ENCODE measurements around the gene COX10.
A peak's percentile ranks its signal among the peaks of the same experiment; 100 is the strongest.
"Not testable (repeated sequence)": the region's sequence is repeated elsewhere in the genome, so short reads cannot be mapped to it uniquely, and the experiment has no call there.

Gene COX10

DNA sequence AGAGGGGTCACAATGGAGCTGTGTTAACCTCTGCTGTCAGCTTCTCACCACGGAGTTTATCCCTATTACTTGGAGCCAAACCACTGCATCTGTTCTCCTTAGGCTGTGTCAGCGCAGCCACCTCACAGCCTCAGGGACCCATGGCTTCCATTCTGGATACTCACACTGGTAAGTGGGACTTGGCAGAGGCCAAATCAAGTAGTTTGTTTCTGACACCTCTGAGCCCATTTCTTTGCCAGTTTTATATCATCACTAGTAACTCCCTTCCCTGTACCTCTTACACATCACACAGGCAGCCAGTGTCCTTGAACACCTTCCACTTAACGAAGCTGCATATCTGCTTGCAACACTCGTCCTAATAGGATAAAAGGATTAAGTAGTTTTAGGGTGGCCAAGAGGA lies 108.5 kb downstream of the COX10 start:
- DNase-seq (ENCODE audit: low read depth, low spot score): not testable (repeated sequence)

DNA sequence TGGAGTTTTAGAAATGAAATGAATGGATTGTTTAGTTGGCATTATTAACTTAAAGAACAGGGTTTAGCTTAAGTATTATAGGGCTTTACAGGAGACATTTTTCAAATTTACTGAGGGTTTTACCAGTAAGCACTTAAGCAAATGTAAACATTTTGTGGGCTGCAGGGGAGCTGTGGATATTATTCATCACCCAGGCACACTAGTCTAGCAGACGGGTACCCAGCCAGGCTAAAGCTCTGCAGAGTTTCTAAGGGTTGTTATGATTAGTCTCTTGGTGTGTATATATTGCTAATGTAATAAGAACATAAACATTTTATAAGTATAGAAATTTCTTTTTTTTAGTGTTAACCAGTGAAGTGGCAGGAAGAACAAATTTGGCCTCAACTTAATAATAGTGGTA lies 110.6 kb downstream of the COX10 start:
- not testable (repeated sequence) for DNase-seq (ENCODE audit: low read depth, low spot score)

DNA sequence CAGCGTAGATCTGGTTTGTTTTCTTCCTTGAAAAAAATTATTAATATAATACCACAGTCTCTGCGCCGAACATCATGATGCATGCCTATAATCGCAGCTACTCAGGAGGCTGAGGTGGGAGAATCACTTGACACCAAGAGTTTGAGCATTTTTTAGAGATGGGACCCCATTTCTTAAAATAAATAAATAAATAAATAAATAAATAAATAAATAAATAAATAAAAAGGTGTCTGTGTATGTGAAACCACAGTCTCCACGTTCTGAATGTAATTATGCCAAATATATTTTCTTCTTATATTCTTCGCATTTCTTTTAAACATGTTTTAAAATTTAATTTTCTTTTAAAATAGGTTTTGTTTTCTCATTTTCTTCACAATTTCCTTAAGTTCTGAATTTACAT lies 112.8 kb downstream of the COX10 start:
- DNase-seq (ENCODE audit: low read depth, low spot score): not testable (repeated sequence)

DNA sequence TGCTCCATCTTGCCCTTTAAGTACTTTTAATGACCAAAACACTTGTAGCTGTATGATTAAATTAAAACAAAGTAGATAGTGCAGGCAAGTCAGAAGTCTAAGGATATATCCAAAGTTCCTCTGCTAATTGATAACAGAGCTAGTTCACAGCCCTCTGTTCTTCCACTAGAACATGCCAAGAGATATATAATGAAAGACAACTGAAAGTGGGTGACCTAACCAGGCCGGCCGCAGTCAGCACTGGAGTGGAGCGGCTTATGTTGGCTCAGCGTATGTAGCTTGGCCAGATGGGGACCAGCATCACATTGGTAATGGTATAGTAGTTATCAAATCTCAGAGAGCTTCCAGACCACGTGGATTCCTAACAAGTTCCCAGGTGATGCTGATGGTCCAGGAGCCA lies 115.2 kb downstream of the COX10 start:
- not testable (repeated sequence) for DNase-seq (ENCODE audit: low read depth, low spot score)

DNA sequence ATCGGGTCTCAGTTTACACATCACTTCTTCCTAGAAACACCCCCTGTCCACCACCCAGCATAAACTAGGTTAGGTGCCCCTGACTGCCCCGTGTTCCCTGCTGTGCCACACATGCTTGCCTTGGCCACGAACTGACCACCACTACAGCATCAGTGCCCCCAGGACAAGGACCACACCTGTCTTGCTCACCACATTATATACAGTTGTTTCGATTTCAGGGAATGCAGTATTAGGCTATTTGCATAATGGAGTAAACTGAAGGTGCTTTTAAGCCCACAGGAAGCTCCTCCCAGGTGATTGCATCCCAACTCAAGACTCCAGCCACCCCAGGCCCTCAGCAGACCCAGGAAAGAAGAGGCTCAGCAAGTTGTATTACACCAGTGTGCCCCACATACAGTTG lies 117.1 kb downstream of the COX10 start:
- DNase-seq (ENCODE audit: low read depth, low spot score): not testable (repeated sequence)

GRCh38 chr17:14190774-14191173 lies 121.5 kb downstream of the COX10 start:
- not testable (repeated sequence) for DNase-seq (ENCODE audit: low read depth, low spot score)

DNA sequence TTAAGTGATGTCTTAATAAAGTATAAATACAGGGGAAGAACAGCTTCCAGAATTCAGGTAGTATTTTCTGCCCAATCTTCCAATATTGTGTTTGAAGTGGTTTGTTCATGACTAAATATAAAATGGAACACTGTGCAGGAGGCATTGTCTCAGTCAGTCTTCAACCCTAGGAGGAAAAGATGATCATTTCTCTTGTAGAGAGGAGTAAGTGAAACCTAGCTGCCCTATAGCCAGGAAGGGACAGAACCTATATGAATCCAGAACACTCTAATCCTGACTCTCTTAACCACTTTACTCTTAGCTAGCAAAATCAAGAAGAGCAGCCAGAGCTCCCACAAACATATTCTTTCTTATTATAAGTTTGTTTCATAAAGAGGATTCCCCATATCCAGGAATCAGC lies 122.2 kb downstream of the COX10 start:
- DNase-seq (ENCODE audit: low read depth, low spot score): not testable (repeated sequence)

GRCh38 chr17:14192039-14192438 lies 122.7 kb downstream of the COX10 start:
- not testable (repeated sequence) for DNase-seq (ENCODE audit: low read depth, low spot score)

- DNase-seq (ENCODE audit: low read depth, low spot score): not testable (repeated sequence)
These were observed 123.5 kb downstream of the COX10 start for GRCh38 chr17:14192636-14193344.

DNA sequence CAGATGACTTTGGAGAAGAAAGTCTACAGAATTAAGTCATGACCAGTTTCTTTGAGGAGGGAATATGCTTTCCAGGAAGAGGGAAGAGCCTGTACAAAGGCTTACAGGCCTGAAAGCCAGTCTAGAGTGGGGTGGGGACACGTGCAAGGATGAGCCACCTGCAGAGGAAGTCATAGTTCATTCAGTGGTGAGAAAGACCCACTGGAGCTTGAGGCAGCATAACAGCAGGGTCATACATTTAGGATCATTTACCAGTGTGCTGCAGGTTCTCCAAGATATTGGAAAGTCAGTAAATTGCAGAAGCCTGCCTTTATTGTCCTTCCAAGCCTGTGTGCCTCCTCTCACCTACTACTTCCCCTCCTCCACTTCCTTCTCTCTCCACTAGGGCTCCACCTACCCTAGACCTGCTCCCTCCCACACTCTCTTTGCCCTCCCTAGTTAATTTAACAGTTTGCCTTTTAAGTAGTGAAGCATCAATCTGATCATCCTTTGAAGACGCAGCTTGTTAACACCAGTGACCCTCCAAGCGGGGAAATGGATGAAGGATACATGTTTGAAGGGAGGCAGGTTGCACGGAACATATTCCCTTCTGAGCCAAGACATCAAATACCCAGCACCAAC lies 127.2 kb downstream of the COX10 start:
- no peak for DNase-seq (ENCODE audit: low read depth, low spot score)

- DNase-seq (ENCODE audit: low read depth, low spot score): no peak
These were observed 127.8 kb downstream of the COX10 start for GRCh38 chr17:14197057-14197456.

- no peak for DNase-seq (ENCODE audit: low read depth, low spot score)
These were observed 128.3 kb downstream of the COX10 start for GRCh38 chr17:14197586-14197985.

DNA sequence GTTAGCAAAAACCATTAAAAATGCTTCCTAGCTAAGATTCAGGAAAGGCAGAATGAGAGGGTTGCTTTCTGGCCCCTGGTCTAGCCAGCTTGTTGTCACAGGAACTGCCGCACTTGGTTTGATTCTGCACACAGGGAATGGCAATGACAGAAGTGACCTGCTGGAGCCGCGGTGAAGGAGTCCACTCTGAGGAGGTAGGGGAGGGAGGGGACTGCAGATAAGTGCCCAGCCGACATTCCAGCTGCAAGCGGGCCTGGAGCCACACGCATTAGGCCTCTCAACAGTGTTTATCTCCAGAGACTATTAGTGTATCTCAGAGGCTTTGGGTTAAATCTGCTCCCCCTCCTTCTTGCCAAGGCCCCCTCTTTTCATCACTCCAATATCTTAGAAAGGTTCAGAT lies 128.7 kb downstream of the COX10 start:
- no peak for DNase-seq (ENCODE audit: low read depth, low spot score)

DNA sequence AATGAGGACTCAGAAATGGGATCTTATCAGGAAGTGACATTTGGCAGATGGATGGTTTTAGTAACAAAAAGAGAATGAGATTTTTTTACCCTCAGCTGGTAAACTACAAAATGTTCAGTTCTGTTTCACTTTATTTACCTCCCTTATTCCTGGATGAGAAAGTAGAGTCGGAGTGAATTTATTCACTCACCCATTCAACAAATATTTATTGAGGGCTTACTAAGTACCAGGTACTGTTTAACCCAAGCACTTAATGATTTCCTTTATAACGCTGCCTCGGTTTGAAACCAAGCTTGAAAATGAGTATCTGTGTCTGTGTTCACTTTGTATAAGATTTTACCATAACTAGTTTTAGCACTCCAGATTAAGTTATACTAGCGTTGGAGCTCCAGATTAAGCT lies 129.3 kb downstream of the COX10 start:
- DNase-seq (ENCODE audit: low read depth, low spot score): no peak

GRCh38 chr17:14199601-14200000 lies 130.3 kb downstream of the COX10 start:
- DNase-seq (ENCODE audit: low read depth, low spot score): no peak

GRCh38 chr17:14200354-14200753 lies 131.1 kb downstream of the COX10 start:
- DNase-seq (ENCODE audit: low read depth, low spot score): no peak

DNA sequence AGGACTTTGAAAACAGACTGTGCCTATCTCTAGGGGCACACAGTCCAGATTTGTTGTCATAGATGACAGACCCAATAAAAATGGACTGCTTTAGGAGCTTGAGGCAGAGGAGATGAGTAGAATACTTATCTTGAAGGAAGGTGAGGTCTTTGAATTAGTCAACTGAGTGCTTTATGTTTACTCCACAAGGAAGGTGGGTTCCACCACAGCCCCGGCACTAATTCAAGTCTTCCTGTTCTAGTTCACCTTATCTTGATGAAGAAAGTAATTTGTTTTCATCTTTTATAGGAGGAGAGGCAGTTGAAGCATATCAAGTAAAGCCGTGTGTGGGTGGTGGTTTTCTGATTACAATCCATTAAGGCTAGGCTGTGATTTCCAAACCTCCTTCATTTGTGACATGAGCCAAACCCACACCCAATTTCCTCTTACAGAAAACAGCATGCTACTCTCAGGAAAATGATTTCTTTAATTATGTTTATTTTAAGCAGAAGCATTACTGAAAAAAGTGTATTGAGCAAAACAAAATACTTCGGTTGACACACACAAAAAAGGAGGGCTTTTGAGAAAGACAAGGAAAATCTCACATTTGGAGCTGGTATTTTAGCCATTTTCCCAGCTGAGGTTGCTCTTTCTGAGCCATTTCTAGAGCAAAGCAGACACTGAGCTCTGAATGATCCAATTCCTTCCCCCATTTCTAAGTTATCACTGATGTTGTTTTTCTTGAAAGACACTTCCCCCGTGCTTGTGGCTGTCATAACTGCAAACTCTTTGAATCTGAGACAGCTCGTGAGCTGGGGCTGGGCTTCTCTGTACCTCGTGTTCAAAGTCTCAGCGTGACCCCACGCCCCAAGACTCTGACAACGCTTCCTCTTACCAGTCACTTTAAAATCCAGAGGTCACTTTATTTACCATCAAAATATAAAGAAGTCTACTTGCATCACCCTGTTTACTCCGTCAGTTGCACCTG lies 132.0 kb downstream of the COX10 start:
- peak; percentile 29 for DNase-seq (ENCODE audit: low read depth, low spot score)

DNA sequence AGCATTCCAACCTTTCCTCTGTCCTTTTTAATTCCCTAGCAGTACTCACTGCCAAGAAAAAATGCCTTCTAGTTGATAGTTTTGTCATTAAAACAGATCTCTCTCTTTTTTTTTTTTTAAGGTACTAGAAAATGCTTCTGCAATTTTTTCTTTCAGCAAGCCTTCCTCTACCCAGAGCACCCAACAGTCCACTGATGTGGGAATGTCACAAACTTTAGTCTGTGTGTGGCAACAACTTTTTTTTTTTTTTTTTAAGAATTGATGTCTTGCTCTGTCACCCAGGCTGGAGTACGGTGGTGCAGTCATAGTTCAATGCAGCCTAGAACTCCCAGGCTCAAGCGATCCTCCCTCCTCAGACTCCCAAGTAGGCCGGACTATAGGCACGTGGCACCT lies 132.7 kb downstream of the COX10 start:
- no peak for DNase-seq (ENCODE audit: low read depth, low spot score)

- no peak for DNase-seq (ENCODE audit: low read depth, low spot score)
These were observed 133.3 kb downstream of the COX10 start for GRCh38 chr17:14202388-14203166.

DNA sequence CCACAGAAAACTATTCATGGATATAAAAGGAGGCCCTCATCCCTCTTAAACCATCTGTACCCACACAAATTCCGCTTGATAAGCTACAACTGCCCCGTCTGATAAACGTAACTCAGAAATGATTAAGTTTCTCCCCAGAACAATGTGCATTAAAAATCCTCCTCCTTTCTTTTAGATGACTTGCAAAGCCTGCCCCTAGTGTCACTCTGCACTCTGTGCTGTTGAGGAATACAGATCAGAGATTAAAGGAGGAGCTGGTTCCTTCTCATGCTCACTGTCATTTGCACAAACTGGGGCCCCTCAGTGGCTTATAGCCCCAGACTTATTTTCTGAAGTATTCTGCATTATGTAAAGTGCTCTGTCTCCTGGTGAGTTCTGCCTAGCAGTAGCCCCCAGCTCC lies 134.1 kb downstream of the COX10 start:
- peak; percentile 13 for DNase-seq (ENCODE audit: low read depth, low spot score)

DNA sequence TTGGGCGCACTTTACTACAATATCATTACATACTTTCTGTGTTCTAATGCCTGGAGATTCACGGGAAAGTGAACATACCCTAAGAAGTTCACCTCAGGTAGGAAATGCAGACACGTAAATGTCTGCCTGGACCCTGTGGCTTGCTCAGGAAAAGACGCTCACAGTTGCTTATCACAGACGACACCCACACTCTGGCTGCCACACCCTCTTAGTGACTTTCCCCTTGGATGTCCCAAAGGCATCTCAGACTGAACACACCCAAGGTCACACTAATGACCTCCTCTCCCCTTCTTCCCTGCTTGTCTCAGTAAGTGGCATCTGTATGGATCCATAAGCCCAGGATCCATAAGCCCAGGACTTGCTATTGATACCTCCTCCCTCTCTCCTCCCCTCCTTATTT lies 134.8 kb downstream of the COX10 start:
- DNase-seq (ENCODE audit: low read depth, low spot score): no peak

DNA sequence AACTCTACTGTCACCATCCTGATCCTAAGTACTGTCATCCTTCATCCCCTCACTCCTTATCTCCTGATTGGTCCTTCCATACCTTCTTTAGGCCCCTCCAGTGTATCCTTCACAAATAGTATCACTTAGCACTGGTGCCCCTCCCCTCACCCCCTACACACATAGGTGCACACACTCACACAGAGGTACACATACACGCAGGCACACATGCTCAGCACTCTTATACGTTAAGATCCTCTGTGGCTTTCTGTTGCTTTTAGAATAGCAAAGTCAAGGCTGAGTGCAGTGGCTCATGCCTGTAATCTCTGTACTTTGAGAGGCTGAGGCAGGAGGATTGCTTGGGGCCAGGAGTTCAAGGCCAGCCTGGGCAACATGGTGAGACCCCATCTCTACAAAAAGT lies 135.2 kb downstream of the COX10 start:
- no peak for DNase-seq (ENCODE audit: low read depth, low spot score)
